HEK293 (cell line): ENCODE data around the gene MUSTN1.

ENCODE experiments used
- CTCF ChIA-PET: fragments of 350-600 bp; formaldehyde crosslinking; extraction: SDS; loops from one replicate; lab custom pipeline; 2021; ENCODE audit warnings: antibody characterized with exemption; lab: Yijun Ruan, JAX
- POLR2A ChIA-PET: fragments of 300-600 bp; formaldehyde crosslinking; extraction: SDS; loops from one replicate; lab custom pipeline; 2020; ENCODE audit warnings: antibody characterized with exemption, inconsistent platforms; lab: Yijun Ruan, JAX
- H3K27ac ChIP-seq: fragments of 200-500 bp; sonication (Bioruptor generic); 2 replicates; pipeline ENCODE4 v1.5.1; 2014; ENCODE audit warnings: low read depth, low read length, control low read depth, inconsistent platforms; ENCODE audit errors: extremely low read depth
- H3K36me3 ChIP-seq, 2 experiments: fragments of 200-500 bp in 1 of 2; sonication (Bioruptor generic) in 1 of 2; 1 replicate in 1 of 2; 2 replicates in 1 of 2; pipeline ENCODE4 v1.5.1; 2014 to 2017; ENCODE audit warnings: inconsistent platforms in 2 of 2, low read length in 2 of 2; ENCODE audit not compliant: control insufficient read depth in 2 of 2, insufficient read depth in 1 of 2
- H3K4me1 ChIP-seq: fragments of 200-500 bp; sonication (Bioruptor generic); 2 replicates; pipeline ENCODE4 v1.5.1; 2014; ENCODE audit warnings: mild to moderate bottlenecking, low read length, inconsistent platforms; ENCODE audit not compliant: control insufficient read depth, insufficient read depth
- H3K4me3 ChIP-seq: 2 replicates; pipeline ENCODE4 v1.5.1; 2011; ENCODE audit warnings: low read depth, mild to moderate bottlenecking, control low read depth, low read length, moderate library complexity
- H3K9me3 ChIP-seq: fragments of 200-500 bp; sonication (Bioruptor generic); 2 replicates; pipeline ENCODE4 v1.5.1; 2014; ENCODE audit warnings: low read depth, low read length, inconsistent platforms; ENCODE audit not compliant: control insufficient read depth, insufficient read depth
- HOXA7 ChIP-seq: sonication (generic); formaldehyde crosslinking; IDR thresholded peaks from 2 replicates; pipeline ENCODE4 v1.8.1; 2022; ENCODE audit warnings: missing genetic modification reagents, borderline replicate concordance
- KLF16 ChIP-seq: fragments of 450-650 bp; formaldehyde crosslinking; IDR thresholded peaks from 2 replicates; pipeline ENCODE4 v1.5.1; 2017; ENCODE audit warnings: missing biosample characterization, missing genetic modification characterization
- SALL2 ChIP-seq: fragments of 450-650 bp; formaldehyde crosslinking; IDR thresholded peaks from 2 replicates; pipeline ENCODE4 v1.5.0; 2017; ENCODE audit warnings: missing biosample characterization, mild to moderate bottlenecking, missing genetic modification characterization, borderline replicate concordance
- SCRT2 ChIP-seq: fragments of 450-650 bp; formaldehyde crosslinking; IDR thresholded peaks from 2 replicates; pipeline ENCODE4 v1.5.1; 2016; ENCODE audit warnings: missing biosample characterization, missing genetic modification characterization
- TRIM28 ChIP-seq: IDR thresholded peaks from 2 replicates; pipeline ENCODE4 v1.6.1; 2011; ENCODE audit warnings: low read length, control low read depth, borderline replicate concordance
- ZBTB48 ChIP-seq: fragments of 450-650 bp; formaldehyde crosslinking; IDR thresholded peaks from 2 replicates; pipeline ENCODE4 v1.5.1; 2016; ENCODE audit warnings: missing biosample characterization, missing genetic modification characterization
- ZNF16 ChIP-seq: fragments of 450-650 bp; formaldehyde crosslinking; IDR thresholded peaks from 2 replicates; pipeline ENCODE4 v1.5.1; 2016; ENCODE audit warnings: low read depth, missing biosample characterization, missing genetic modification characterization
- ZNF366 ChIP-seq: fragments of 450-650 bp; formaldehyde crosslinking; conservative IDR thresholded peaks from 2 replicates; pipeline ENCODE4 v1.5.1; 2016; ENCODE audit warnings: missing biosample characterization, missing genetic modification characterization
- ZNF473 ChIP-seq: fragments of 450-650 bp; formaldehyde crosslinking; IDR thresholded peaks from 2 replicates; pipeline ENCODE4 v1.5.1; 2017; ENCODE audit warnings: missing biosample characterization, missing genetic modification characterization
- ZNF510 ChIP-seq: fragments of 450-650 bp; formaldehyde crosslinking; IDR thresholded peaks from 2 replicates; pipeline ENCODE4 v1.5.1; 2018; ENCODE audit warnings: mild to moderate bottlenecking, missing genetic modification characterization, missing biosample characterization; ENCODE audit not compliant: insufficient replicate concordance
- ZNF514 ChIP-seq: fragments of 450-650 bp; formaldehyde crosslinking; IDR thresholded peaks from 2 replicates; pipeline ENCODE4 v1.5.1; 2016; ENCODE audit warnings: missing biosample characterization, missing genetic modification characterization
- ZNF776 ChIP-seq: fragments of 450-650 bp; formaldehyde crosslinking; IDR thresholded peaks from 2 replicates; pipeline ENCODE4 v1.5.0; 2017; ENCODE audit warnings: missing biosample characterization, missing genetic modification characterization, borderline replicate concordance
- ZNF843 ChIP-seq: fragments of 450-650 bp; formaldehyde crosslinking; IDR thresholded peaks from 2 replicates; pipeline ENCODE4 v1.5.1; 2016; ENCODE audit warnings: missing biosample characterization, missing genetic modification characterization
- TF ChIP-seq, protein P1 (sequence below): fragments of 450-650 bp; formaldehyde crosslinking; conservative IDR thresholded peaks from 2 replicates; pipeline ENCODE4 v1.5.1; 2016; ENCODE audit warnings: low read depth, missing biosample characterization, missing genetic modification characterization
- TF ChIP-seq, protein P2 (sequence below): fragments of 450-650 bp; formaldehyde crosslinking; IDR thresholded peaks from 2 replicates; pipeline ENCODE4 v1.5.1; 2017; ENCODE audit warnings: missing biosample characterization, missing genetic modification characterization
- TF ChIP-seq, protein P3 (sequence below): fragments of 450-650 bp; formaldehyde crosslinking; conservative IDR thresholded peaks from 2 replicates; pipeline ENCODE4 v1.5.1; 2016; ENCODE audit warnings: low read depth, missing biosample characterization, missing genetic modification characterization

The MUSTN1 gene

DNA sequence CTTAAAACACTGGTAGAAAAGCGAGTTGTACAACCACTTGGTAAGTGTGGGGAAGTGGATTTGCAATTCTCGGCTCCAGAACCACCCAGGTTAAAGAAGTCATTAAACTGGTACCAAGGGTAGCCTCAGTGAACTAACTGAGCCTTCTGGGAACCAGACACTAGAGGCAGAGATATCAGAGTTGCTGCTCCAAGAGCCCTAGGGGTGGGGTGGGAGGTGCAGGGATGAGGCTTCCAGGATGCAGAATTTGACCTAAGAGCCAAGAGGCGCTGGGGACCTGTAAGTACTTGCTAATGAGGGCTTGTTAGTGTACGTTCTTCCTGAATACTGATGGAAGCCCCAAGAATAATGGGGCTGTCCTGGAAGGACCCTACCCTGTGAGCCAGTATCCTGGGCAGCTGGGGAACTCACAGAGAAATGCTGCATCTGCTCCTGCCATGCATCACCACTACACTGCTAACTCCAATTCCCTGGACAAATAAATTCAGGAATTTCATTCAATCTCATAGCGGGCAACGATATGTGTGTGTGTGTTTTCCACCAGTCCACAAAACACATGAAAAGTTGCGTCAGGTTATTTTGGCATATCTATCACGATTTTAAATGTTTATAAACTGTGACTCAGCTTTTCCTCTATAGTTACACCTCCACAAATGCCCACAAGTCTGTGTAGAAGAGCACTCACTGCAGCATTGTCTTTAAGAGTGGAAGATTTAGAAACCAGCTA lies 38.8 kb upstream of the MUSTN1 start (continued):
- TF ChIP-seq ZNF776 (tag by site-specific recombination) (no peak), ZNF473 (tag by site-specific recombination) (no peak)
- TF ChIP-seq, all 188 proteins: peak for 0

DNA sequence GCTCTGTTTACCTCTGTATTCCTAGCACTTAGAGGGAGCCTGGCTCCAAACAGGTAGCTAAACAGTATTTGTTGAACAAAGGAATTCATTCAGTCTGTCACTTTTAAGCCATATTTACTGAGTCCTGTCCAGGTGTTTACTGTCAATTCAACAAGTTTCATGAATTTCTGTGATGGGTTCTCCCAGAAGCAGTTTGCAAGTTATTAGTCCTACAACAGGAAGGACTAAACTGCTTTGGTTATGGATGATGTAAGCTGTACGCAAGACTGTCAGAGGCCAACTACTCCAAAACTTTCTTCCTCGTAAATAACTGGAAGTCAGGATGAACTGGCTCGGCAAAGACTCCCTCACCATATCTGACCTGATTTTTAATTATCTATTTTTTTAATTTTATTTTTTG lies 37.4 kb upstream of the MUSTN1 start:
- Histone ChIP-seq H3K9me3 (no peaks in the 10 kb centered on the region), H3K4me3 (no peak overlapping the region), H3K4me1 (no peaks in the 10 kb centered on the region), H3K27ac (no peak overlapping the region), H3K36me3 (no peaks in the 10 kb centered on the region)
- TF ChIP-seq ZNF510 (tag by site-specific recombination) (no peak), KLF16 (tag by site-specific recombination) (no peak), SCRT2 (peak; percentile 86), ZNF366 (0 out of 2 replicates have a peak, but pooled peaks have one; percentile 19), SALL2 (tag by site-specific recombination) (no peak), ZNF16 (tag by site-specific recombination) (no peak)
- TF ChIP-seq, protein P1, sequence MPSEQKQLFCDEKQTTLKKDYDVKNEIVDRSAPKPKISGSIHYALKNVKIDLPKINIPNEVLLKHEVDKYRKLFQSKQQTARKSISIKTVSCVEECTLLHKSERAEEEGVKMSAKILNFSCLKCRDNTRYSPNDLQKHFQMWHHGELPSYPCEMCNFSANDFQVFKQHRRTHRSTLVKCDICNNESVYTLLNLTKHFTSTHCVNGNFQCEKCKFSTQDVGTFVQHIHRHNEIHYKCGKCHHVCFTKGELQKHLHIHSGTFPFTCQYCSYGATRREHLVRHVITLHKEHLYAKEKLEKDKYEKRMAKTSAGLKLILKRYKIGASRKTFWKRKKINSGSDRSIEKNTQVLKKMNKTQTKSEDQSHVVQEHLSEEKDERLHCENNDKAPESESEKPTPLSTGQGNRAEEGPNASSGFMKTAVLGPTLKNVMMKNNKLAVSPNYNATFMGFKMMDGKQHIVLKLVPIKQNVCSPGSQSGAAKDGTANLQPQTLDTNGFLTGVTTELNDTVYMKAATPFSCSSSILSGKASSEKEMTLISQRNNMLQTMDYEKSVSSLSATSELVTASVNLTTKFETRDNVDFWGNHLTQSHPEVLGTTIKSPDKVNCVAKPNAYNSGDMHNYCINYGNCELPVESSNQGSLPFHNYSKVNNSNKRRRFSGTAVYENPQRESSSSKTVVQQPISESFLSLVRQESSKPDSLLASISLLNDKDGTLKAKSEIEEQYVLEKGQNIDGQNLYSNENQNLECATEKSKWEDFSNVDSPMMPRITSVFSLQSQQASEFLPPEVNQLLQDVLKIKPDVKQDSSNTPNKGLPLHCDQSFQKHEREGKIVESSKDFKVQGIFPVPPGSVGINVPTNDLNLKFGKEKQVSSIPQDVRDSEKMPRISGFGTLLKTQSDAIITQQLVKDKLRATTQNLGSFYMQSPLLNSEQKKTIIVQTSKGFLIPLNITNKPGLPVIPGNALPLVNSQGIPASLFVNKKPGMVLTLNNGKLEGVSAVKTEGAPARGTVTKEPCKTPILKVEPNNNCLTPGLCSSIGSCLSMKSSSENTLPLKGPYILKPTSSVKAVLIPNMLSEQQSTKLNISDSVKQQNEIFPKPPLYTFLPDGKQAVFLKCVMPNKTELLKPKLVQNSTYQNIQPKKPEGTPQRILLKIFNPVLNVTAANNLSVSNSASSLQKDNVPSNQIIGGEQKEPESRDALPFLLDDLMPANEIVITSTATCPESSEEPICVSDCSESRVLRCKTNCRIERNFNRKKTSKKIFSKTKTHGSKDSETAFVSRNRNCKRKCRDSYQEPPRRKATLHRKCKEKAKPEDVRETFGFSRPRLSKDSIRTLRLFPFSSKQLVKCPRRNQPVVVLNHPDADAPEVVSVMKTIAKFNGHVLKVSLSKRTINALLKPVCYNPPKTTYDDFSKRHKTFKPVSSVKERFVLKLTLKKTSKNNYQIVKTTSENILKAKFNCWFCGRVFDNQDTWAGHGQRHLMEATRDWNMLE (tag by site-specific recombination) = peak; percentile 67
- ChIA-PET POLR2A (no interaction called here), CTCF (interaction anchor here (0.7 to 0.9 kb wide), 2 partner anchors 21 to 70 kb away, joined by 3 read pairs; no protein-coding TSS in a partner anchor)

DNA sequence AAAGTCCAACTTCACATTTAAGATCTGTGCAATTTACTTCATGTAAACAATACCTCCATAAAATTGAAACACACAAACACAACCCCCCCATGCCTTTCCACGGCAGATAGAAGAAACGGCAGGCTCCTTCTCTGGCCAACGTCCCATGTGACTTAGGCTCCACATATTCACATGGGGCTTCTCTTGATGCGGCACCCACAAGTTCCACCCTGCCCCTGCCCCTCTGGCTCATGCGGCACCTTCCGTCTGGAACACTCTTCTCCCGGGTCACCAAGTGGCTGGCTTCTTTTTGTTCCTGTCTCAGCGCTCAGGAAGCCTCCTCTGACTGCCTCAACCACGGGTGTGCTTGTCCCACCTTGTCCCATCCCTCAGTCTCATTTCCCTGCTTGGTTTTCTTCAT lies 36.9 kb upstream of the MUSTN1 start:
- CTCF ChIA-PET = interaction anchor here (0.7 kb wide), 1 partner anchor 69 kb away, joined by 3 read pairs; no protein-coding TSS in a partner anchor
- TF ChIP-seq HOXA7 (CRISPR knock-in tag) = no peak
- no peak for TF ChIP-seq ZNF514
- TF ChIP-seq, protein P2, sequence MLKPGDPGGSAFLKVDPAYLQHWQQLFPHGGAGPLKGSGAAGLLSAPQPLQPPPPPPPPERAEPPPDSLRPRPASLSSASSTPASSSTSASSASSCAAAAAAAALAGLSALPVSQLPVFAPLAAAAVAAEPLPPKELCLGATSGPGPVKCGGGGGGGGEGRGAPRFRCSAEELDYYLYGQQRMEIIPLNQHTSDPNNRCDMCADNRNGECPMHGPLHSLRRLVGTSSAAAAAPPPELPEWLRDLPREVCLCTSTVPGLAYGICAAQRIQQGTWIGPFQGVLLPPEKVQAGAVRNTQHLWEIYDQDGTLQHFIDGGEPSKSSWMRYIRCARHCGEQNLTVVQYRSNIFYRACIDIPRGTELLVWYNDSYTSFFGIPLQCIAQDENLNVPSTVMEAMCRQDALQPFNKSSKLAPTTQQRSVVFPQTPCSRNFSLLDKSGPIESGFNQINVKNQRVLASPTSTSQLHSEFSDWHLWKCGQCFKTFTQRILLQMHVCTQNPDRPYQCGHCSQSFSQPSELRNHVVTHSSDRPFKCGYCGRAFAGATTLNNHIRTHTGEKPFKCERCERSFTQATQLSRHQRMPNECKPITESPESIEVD (tag by site-specific recombination) = no peak
- no peak for TF ChIP-seq TRIM28
- TF ChIP-seq ZBTB48 (tag by site-specific recombination) = no peak
- no peak for TF ChIP-seq ZNF843 (tag by site-specific recombination)
- TF ChIP-seq, protein P3, sequence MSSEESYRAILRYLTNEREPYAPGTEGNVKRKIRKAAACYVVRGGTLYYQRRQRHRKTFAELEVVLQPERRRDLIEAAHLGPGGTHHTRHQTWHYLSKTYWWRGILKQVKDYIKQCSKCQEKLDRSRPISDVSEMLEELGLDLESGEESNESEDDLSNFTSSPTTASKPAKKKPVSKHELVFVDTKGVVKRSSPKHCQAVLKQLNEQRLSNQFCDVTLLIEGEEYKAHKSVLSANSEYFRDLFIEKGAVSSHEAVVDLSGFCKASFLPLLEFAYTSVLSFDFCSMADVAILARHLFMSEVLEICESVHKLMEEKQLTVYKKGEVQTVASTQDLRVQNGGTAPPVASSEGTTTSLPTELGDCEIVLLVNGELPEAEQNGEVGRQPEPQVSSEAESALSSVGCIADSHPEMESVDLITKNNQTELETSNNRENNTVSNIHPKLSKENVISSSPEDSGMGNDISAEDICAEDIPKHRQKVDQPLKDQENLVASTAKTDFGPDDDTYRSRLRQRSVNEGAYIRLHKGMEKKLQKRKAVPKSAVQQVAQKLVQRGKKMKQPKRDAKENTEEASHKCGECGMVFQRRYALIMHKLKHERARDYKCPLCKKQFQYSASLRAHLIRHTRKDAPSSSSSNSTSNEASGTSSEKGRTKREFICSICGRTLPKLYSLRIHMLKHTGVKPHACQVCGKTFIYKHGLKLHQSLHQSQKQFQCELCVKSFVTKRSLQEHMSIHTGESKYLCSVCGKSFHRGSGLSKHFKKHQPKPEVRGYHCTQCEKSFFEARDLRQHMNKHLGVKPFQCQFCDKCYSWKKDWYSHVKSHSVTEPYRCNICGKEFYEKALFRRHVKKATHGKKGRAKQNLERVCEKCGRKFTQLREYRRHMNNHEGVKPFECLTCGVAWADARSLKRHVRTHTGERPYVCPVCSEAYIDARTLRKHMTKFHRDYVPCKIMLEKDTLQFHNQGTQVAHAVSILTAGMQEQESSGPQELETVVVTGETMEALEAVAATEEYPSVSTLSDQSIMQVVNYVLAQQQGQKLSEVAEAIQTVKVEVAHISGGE (tag by site-specific recombination) = peak; percentile 47
- TF ChIP-seq, all 188 proteins: peak for 1
- POLR2A ChIA-PET = no interaction called here
- Histone ChIP-seq H3K36me3 (no peaks in the 10 kb centered on the region), H3K9me3 (no peaks in the 10 kb centered on the region), H3K4me3 (no peak overlapping the region), H3K27ac (no peak overlapping the region), H3K4me1 (no peaks in the 10 kb centered on the region)
